Head of caudate nucleus (tissue), 42 donors: ENCODE measurements around the gene DCAF8.

Source experiments
- DNase-seq, 42 donors: peaks; one replicate each; pipeline versions ENCODE4 v3.0.0 to v3.0.0-alpha.2; 2020 to 2021; ENCODE audit warnings: mixed read lengths in 7 of 42
- intact Hi-C: fragments of 100-400 bp; cut with DNase I; formaldehyde crosslinking; loops from one replicate; pipeline ENCODE4 v1.15.0; 2022

Gene DCAF8

GRCh38 chr1:160209321-160210046, 52.9 kb downstream of the DCAF8 start:
- DNase-seq: peak in 36 of 42 donors; percentile 24 to 83 (median 58)
- intact Hi-C loops: loop anchor here (5.0 kb wide), 2 partner anchors 38 to 112 kb away; partner anchors contain the start of gene IGSF8

- DNase-seq: peak in 4 of 42 donors; percentile 25 to 34 (median 30)
- intact Hi-C loops: loop anchor here (5.0 kb wide), 1 partner anchor 111 kb away; the partner anchor contains the start of gene IGSF8
Observed at GRCh38 chr1:160208557-160209320, 53.6 kb downstream of the DCAF8 start.

- DNase-seq: peak in 1 of 42 donors; percentile 30
- intact Hi-C loops: loop anchor here (5.0 kb wide), 1 partner anchor 111 kb away; the partner anchor contains the start of gene IGSF8
Observed at GRCh38 chr1:160207771-160208556, 54.4 kb downstream of the DCAF8 start.

- peak in 1 of 42 donors; percentile 23 for DNase-seq
- intact Hi-C loops: loop anchor here (5.0 kb wide), 1 partner anchor 110 kb away; the partner anchor contains the start of gene IGSF8
Observed at GRCh38 chr1:160207118-160207650, 55.2 kb downstream of the DCAF8 start.

DNA sequence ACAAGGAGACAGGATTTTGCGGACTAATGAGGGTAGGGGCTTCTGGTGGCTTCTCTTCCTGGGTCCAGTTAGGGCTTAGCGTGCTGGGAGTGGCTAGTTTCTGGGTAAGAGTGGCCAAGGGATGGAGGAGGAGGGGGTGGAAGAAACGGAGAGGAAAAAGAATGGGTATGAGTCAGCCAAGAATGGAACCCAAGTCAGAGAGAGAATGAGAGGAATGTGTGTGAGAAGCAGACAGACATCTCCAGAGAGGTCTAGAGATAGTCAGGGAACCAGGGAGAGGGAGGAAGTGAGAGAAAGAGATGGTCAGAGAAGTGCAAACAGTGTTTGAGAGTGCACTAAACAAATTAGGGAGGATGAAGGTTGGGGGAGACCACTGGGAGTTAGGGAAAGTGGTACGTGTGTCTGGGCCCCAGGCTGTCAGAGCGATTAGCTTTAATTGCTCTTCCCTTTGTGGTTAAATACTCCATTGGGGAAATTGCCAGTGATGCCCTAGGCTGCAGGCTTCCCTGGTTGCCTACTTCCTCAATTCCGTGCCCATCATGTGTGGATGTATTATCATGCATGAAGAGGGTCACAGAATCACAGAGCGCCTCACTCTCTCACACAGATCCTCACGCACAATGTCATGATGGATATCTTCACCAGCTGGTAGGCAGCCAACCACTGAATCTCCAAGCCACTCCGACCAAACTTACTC, 55.8 kb downstream of the DCAF8 start:
- peak in 2 of 42 donors; percentile 16 to 29 for DNase-seq
- intact Hi-C loops: loop anchor here (5.0 kb wide), 1 partner anchor 109 kb away; the partner anchor contains the start of gene IGSF8

DNA sequence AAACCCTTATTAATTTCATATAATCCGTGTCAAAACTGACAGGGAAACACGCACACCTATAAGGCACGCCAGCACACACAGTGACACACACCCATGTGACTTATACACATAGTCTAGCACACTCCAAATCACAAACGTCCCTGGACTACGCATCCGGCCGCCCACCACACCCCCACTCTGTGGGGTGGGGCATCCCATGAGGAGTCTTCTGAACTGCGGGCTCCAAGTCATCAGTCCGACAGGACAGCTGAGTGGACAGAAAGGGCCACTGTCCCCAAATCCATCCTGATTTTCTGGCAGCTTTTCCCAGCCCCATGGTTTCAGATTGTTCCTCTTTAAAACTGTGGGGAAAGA, 56.3 kb downstream of the DCAF8 start:
- intact Hi-C loops: loop anchor here (5.0 kb wide), 1 partner anchor 109 kb away; the partner anchor contains the start of gene IGSF8
- peak in 24 of 42 donors; percentile 9 to 69 (median 46) for DNase-seq

DNA sequence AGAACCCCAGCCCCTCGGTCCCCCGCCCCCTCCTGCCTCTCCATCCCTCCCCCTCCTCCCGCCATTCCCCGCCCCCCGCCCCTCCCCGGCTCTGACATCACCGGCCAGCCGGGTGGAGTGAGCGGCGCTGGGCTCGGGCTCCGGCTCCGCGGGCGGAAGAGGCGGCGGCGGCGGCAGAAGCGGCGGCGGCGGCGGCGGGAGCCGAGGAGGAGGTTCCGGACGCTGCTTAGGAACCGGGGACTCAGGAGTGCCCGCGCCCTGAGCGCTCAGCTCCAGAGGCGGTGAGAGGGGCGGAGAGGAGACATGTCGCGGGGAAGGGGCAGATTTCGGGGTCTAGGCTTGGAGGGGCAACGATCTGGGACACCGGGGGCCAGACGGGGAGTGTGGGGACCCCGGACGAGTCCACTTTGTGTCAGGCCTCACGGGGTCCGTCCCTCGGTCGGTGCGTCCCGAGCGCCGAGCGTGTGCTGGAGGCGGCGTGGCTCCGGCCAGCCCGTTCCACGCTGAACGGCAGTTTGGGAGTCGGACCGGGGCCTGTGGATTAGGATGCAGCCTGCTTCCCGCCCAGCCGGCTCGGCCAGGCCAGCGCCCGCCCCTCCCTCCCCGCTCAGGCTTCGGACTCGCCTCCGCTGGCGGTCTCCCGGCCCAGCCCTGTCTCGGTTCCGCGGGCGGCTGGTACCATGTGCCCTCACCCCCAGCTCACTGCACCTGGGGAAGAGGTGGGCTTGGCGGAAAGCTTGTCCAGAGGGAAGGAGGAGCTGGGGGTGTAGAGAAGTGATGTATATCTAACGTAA, 56.9 kb downstream of the DCAF8 start, which contains the start of gene PEA15:
Gene PEA15, plus strand, starts transcription at position 143 of the 794 bp plus-strand sequence. CDS start 6,161 bp downstream, outside the sequence.
- intact Hi-C loops: loop anchor here (5.0 kb wide), 1 partner anchor 108 kb away; the partner anchor contains the start of gene IGSF8
- DNase-seq: peak in 41 of 42 donors; percentile 42 to 92 (median 82)

DNA sequence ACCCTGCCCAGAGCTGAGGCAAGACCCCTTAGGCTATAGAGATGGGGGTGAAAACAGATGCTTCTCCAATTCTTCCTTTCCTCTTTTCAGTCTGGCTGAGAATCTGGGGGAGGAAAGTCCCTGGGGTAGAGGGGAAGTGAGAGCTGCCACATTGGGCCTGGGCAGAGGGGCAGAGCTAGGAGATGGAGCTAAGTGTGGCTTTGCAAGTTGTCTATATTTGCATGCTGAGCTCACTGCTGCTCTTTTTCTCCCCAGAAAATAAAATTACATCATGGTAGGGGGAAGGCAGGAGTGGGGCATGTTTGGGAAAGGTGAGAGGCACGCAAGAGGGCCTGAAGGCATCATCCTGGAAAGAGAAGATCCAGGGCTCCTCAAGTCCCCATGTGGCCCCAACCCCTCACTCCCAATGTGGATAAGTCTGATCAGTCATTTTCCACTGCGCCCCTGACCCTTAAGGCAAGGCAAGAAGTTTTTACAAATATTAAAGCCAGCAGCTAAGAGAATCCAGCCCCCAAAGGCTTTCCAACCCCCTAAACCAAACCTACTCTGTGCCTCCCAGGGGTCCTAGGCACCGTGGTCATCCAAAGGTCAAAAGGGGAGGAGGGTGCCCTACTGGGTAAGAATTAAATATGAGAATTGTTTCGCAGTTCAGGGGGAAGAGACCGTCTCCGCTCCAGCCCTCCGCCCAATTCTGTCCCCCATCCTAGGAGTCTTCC, 57.7 kb downstream of the DCAF8 start:
- intact Hi-C loops: loop anchor here (5.0 kb wide), 1 partner anchor 107 kb away; the partner anchor contains the start of gene IGSF8
- peak in 7 of 42 donors; percentile 23 to 53 (median 32) for DNase-seq

DNA sequence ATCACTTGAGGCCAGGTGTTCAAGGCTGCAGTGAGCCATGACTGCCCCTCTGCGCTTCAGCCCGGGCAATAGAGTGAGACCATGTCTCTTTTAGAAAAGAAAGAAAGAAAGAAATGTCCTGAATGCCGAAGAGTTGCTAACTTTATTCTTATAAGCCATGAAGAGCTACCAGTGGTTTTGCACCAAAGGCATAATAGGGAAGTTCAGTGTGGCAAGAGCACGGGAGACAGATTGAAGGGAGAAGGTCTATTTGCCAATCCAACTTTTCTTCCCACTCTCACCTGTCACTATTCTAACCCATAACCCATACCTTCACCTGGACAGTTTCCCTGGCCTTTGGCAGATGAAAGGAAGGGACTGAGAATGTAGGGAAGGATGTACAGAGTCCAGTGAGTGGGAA, 61.6 kb downstream of the DCAF8 start:
- no peak for DNase-seq
- intact Hi-C loops: no loop called here

- DNase-seq: peak in 14 of 42 donors; percentile 29 to 64 (median 53)
- intact Hi-C loops: no loop called here
Observed at GRCh38 chr1:160197231-160197630, 65.1 kb downstream of the DCAF8 start.

DNA sequence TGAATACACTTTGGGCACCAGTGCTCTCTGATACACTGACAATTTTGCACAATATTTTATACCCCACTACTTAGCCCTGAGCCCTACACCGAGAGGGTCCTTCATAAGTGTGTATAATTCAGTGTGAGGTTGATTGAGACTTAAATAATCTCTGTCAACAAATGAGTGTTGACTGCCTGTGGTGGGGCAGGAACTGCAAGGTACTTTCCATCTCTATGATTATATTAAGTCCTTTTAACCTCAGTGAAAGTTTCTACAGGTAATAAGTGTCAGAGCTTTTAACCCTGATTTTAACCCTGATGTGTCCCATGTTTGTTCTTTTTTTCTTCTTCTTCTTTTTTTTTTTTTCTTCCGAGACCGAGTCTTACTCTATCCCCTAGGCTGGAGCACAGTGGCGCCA, 66.2 kb downstream of the DCAF8 start:
- DNase-seq: no peak
- intact Hi-C loops: no loop called here

GRCh38 chr1:160194737-160195059, 67.7 kb downstream of the DCAF8 start:
- intact Hi-C loops: loop anchor here (5.0 kb wide), 1 partner anchor 58 kb away; no protein-coding TSS in a partner anchor
- DNase-seq: no peak

- DNase-seq: no peak
- intact Hi-C loops: loop anchor here (5.0 kb wide), 1 partner anchor 58 kb away; no protein-coding TSS in a partner anchor
Observed at GRCh38 chr1:160193832-160194736, 68.3 kb downstream of the DCAF8 start.

GRCh38 chr1:160193091-160193819, 69.1 kb downstream of the DCAF8 start:
- intact Hi-C loops: loop anchor here (5.0 kb wide), 1 partner anchor 59 kb away; no protein-coding TSS in a partner anchor
- DNase-seq: peak; percentile 61 to 96 (median 89)

DNA sequence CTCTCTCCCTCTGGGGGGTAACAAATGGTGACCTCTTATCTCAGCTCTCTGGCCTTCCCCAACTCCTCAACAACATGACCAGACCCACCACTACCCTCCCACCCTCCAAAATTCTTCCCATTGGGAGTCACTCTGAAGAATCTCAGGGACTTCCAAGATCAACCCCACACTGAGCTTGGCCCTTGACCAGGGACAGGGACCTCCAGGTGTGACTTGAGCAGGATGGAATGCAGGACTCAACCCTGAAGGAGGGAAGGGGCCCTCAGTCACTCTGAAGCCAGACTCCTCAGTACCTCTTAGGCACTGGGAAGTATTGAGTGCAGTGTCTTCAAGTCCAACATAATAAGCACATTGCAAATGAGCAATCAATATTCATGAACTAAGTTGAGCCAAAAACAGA, 70.1 kb downstream of the DCAF8 start:
- intact Hi-C loops: loop anchor here (5.0 kb wide), 1 partner anchor 60 kb away; no protein-coding TSS in a partner anchor
- DNase-seq: no peak
